SK-N-SH treated with all-trans-retinoic acid at 6 μM for 48 hours (cell line): ENCODE measurements around the gene STK38L.

Experiments used
- GLIS3 ChIP-seq: fragments of 250-450 bp; sonication (Bioruptor Pico); IDR thresholded peaks from 2 replicates; pipeline ENCODE4 v1.5.0; 2020; ENCODE audit warnings: mild to moderate bottlenecking, moderate library complexity
- ISL1 ChIP-seq: fragments of 250-450 bp; sonication (Bioruptor Pico); IDR thresholded peaks from 2 replicates; pipeline ENCODE4 v2.1.2; 2022; ENCODE audit warnings: mild to moderate bottlenecking, moderate library complexity
- PATZ1 ChIP-seq: fragments of 250-450 bp; sonication (Bioruptor Pico); IDR thresholded peaks from 2 replicates; pipeline ENCODE4 v1.8.0; 2020; ENCODE audit warnings: mild to moderate bottlenecking, moderate library complexity, borderline replicate concordance
- SNAI2 ChIP-seq: fragments of 250-450 bp; sonication (Bioruptor Pico); IDR thresholded peaks from 2 replicates; pipeline ENCODE4 v1.5.0; 2020; ENCODE audit warnings: mild to moderate bottlenecking, moderate library complexity
- ZFP30 ChIP-seq: fragments of 450-650 bp; formaldehyde crosslinking; IDR thresholded peaks from 2 replicates; pipeline ENCODE4 v1.5.0; 2022; ENCODE audit warnings: mild to moderate bottlenecking, moderate library complexity
- TF ChIP-seq, protein P1 (sequence below): fragments of 250-450 bp; sonication (Bioruptor Pico); IDR thresholded peaks from 2 replicates; pipeline ENCODE4 v1.8.0; 2021; ENCODE audit warnings: low read depth, mild to moderate bottlenecking, moderate library complexity, borderline replicate concordance

- TF ChIP-seq ZFP30 (CRISPR knock-in tag) (no peak), ISL1 (CRISPR knock-in tag) (no peak), PATZ1 (CRISPR knock-in tag) (no peak), GLIS3 (CRISPR knock-in tag) (no peak), SNAI2 (CRISPR knock-in tag) (no peak)
- TF ChIP-seq, protein P1, sequence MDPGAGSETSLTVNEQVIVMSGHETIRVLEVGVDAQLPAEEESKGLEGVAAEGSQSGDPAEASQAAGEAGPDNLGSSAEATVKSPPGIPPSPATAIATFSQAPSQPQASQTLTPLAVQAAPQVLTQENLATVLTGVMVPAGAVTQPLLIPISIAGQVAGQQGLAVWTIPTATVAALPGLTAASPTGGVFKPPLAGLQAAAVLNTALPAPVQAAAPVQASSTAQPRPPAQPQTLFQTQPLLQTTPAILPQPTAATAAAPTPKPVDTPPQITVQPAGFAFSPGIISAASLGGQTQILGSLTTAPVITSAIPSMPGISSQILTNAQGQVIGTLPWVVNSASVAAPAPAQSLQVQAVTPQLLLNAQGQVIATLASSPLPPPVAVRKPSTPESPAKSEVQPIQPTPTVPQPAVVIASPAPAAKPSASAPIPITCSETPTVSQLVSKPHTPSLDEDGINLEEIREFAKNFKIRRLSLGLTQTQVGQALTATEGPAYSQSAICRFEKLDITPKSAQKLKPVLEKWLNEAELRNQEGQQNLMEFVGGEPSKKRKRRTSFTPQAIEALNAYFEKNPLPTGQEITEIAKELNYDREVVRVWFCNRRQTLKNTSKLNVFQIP (CRISPR knock-in tag): no peak
These were observed 93.3 kb downstream of the STK38L start for GRCh38 chr12:27337376-27337775.
